ENCODE data around the gene GGT1.
"Not testable (repeated sequence)": the region's sequence is repeated elsewhere in the genome, so short reads cannot be mapped to it uniquely, and the experiment has no call there.

GGT1 gene

DNA sequence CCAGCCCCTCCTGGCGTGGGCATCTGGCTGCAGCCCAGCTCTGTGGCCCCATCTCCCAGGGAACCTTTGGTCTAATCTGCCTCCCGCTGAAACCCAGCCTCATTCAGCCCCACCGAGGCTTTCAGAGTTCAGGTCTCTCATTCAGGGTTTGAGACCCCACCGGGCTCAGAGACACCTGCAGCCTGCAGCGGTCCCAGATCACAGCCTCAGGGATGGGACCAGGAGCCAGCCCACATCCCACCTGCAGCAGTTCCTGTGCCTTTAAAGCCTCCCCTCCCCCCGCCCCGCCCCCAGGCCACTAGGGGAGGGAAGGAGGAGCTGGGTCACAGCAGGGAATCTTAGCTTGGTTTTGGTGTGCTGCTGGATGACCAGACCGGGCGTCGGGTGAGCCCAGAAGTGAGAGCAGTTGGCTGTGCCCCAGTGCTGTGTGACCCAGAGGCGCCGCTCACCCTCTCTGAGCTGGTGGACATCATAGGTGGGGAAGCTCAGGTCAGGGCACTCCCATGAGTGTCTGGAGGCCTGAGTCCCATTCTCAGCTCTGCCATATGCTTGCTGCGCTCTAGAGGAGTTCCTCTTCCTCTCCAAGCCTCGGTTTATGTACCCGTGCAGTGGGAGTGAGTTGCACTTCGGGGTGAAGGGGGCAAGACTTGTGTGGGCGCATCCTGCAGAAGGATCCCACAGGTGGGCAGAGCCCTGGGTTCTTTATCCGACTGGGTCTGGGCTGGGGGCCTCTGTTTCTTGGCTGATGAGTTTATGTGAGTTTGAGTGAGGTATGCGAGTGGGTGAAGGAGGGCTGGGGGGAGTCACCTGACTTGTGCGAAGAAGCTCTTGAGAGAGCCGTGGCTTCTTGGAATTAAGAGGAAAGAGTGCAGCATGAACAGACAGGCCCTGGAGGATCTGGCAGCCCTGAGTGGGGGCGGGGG is at the start of gene GGT1:
TSS of gene GGT1 (plus strand) at position 347 of the 923 bp plus-strand sequence. CDS start 7,889 bp downstream, outside the sequence.
- not testable (repeated sequence) for H3K4me1 ChIP-seq (ENCODE audit: insufficient read depth, low read length); H3K9me3 ChIP-seq (ENCODE audit: control insufficient read depth, insufficient read depth, low read length); H3K36me3 ChIP-seq (ENCODE audit: insufficient read depth, low read length)
- H3K9ac ChIP-seq (ENCODE audit: low read depth, low read length): peak within 1 kb of the TSS; percentile 33; the same call in 1 of the 2 replicates

DNA sequence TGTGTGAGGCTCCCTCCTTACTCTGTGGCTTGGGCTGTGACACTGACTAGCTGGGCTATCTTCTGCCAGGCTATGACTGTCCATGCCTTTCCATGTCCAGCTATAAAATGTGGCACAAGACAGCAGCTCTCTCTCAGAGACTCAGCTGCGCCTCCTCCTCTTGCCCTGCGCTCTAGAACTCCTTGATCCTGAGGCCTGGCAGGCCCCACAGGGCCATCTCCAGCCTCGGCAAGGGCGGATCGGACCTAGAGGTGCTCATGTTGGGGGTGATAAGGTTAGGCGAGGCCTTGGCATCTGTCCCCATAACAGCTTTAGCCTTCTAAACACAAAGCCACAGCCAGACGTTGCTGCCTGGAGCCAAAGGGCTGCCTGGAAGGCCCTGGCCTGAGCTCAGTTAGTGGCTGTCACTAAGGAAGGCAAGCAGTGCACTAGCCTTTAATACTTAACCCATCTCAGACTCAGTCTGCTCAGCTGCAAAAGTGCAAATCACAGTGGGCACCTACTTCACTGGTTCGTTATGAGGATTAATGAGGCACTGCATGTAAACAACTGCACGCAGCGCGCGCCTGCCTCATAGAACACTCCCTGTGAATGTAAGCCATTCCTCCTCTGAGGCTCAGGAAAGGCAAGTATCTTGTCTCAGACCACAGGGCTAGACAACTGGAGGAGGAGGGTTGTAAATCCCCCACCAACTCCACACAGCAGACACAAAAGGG is 49.2 kb upstream of the GGT1 start:
- Histone ChIP-seq H3K36me3 (ENCODE audit: insufficient read depth, low read length) (peaks cover 16% of the 10 kb centered on the region), H3K4me1 (ENCODE audit: insufficient read depth, low read length) (peaks cover 8% of the 10 kb centered on the region; the same call in 1 of the 2 replicates), H3K9me3 (ENCODE audit: control insufficient read depth, insufficient read depth, low read length) (no peaks in the 10 kb centered on the region), H3K9ac (ENCODE audit: low read depth, low read length) (peak overlapping the region; percentile 96)

DNA sequence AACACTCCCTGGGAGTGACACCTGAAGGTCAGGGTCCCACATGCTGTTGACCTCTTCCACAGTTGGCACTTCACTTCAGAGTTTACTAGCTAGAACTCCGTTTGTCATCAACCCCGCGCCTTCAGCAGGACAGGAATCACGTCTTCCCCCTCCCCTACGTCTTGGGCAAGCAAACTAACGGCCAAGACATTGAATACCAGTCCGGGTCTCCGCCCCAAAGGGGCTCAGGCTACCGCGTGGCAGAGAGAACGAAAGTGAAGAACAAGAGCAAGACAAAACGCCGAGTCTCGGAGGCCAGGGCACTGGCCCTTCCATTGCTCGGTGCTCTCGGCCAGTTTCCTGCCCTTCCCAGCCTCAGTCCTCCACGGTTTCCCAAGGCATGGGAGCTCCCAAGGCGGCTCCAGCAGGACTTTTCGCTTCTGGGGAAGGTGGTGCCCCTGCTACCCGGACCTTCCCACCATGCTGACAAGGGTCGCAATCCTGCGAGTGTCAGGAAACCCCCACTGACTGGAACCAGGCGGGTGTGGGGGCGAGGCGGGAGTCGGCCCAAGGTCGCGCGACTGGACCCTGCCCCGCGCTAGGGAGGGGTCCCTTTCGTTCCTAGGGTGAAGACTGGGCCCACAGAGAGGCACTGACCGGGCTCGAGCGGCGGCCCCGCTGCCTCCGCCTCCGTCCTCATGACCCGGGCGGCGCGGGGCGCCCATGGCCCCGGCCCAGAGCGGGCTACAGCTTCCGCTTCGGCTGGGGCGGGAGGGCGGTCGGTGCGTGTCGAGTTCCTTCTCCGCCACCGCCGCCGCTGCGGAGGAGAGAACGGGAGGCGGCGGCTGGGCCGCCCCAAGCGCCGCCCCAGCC is 48.5 kb upstream of the GGT1 start, which contains the start of gene GUCD1:
TSS of gene GUCD1 (minus strand) at position 826 of the 852 bp plus-strand sequence. CDS start at position 679, 147 bp downstream.
- H3K9me3 ChIP-seq (ENCODE audit: control insufficient read depth, insufficient read depth, low read length): no peaks in the 10 kb centered on the region
- H3K36me3 ChIP-seq (ENCODE audit: insufficient read depth, low read length): peaks cover 24% of the 10 kb centered on the region
- peak within 1 kb of the TSS; percentile 96 for H3K9ac ChIP-seq (ENCODE audit: low read depth, low read length)
- H3K4me1 ChIP-seq (ENCODE audit: insufficient read depth, low read length): peaks cover 8% of the 10 kb centered on the region; the same call in 1 of the 2 replicates

DNA sequence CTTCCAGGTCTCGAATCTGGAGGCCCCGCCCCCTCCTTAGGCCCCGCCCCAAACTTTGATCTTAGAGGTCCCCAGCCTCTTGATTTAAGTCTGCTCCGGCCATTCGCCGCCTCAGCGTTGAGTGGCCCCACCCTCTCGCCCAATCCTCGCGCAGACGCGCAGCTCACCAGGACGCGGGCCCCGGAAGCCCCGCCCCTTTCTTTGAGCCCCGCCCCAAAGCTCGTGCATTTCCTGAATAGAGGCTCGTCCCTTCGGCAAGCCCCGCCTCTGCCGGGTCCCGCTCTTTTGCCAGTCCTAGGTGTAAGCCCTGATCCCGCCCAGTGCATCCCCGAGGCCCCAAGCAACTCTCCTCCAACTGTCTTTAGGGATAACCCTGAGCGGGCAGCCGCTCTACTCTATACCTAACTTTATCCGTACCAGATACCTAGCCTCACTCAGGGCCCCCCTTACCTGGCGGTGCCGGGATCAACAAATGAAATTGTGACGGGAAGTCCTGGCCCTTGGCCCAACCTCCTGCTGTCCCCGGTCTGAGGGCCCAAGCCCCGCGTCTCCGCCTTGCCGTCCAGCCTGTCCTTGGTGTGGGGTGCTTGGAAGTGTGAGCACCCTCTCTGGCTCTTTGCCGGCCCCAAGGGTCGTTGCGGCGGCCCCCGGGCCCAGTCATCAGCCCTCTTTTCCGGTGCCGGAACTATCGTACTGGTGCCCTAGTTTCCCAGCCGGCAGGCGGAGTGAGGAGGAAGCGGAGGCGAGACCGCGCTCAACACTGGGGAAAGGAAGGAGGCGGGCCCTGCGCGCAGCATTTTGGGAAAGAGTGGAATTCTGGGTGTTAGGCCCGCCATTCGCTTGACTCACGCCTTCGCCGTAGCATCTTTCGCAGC is 47.6 kb upstream of the GGT1 start, which contains the start of gene SNRPD3:
TSS of gene SNRPD3 (plus strand) at position 835 of the 875 bp plus-strand sequence. CDS start 1,676 bp downstream, outside the sequence.
- peak within 1 kb of the TSS; percentile 96 for H3K9ac ChIP-seq (ENCODE audit: low read depth, low read length)
- peaks cover 8% of the 10 kb centered on the region; the same call in 1 of the 2 replicates for H3K4me1 ChIP-seq (ENCODE audit: insufficient read depth, low read length)
- H3K36me3 ChIP-seq (ENCODE audit: insufficient read depth, low read length): peaks cover 27% of the 10 kb centered on the region

DNA sequence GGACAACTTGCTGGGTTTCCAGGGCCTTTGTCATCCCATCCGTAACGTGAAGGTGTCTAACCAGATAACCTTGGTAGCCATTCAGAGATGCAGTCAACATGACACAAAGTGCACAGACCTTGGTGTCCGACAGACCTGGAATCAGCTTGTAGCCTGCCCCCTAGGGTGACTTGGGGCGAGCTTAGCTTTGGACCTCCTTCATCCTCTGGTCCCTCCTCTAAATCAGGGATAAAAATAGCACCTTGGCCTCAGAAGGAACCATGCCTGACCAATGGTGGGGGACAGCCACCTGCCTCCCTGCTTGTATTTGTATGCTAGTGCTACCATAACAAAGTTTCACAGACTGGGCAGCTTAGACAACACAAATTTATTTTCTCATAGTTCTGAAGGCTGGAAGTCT is 43.5 kb upstream of the GGT1 start:
- Histone ChIP-seq H3K36me3 (ENCODE audit: insufficient read depth, low read length) (peaks cover 27% of the 10 kb centered on the region), H3K9me3 (ENCODE audit: control insufficient read depth, insufficient read depth, low read length) (no peaks in the 10 kb centered on the region), H3K9ac (ENCODE audit: low read depth, low read length) (no peak overlapping the region), H3K4me1 (ENCODE audit: insufficient read depth, low read length) (peaks cover 8% of the 10 kb centered on the region; the same call in 1 of the 2 replicates)

More for the DNA sequence above, 47.6 kb upstream of the GGT1 start, which contains the start of gene SNRPD3:
- no peaks in the 10 kb centered on the region for H3K9me3 ChIP-seq (ENCODE audit: control insufficient read depth, insufficient read depth, low read length)

DNA sequence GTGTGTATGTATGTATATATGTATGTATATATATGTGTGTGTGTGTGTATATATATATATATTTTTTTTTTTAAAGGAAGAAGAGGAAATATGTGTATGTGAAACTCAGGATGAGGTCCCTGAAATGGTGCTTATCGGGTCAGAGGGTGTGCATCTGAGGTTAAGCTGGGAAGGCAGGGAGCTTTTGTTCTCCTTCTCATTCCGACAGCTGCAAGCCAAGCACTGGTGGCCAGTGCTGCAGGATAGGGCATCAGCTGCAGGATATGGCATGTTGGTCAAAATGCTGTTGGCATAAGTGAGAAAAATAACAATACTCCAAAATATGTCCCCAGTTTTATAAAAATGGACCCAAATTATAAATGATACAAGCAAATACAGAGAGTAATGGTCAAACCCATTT is 39.7 kb upstream of the GGT1 start:
- no peak overlapping the region for H3K9ac ChIP-seq (ENCODE audit: low read depth, low read length)

DNA sequence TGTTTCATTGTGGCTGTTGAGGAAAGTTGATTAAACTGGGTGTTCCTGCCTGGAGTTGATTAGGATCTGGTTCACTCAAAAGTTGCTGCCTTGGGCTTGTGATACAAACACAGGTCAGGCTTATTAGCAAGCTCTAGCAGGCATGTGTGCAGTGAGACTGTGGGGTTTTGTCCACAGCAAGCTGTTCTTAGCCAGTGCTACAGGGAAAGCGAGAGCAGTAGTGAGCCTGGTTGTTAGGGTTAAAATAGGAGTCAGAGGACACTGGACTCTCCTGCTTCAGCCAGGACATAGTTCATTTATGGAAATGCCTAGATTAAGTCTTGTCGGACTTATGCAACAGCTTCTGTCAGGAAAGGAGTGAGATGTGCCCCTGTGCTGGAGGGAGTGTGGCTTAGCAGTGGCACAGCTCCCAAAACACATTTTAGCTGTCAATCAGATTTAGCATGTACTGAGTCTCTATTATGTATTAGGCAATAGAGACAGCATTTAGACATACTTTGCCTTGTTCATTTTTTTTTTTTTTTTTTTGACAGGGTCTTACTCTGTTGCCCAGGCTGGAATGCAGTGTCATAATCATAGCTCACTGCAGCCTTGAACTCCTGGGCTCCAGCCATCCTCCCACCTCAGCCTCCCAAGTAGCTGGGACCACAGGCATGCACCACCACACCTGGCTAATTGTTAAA is 38.5 kb upstream of the GGT1 start:
- Histone ChIP-seq H3K9ac (ENCODE audit: low read depth, low read length) (no peak overlapping the region), H3K36me3 (ENCODE audit: insufficient read depth, low read length) (peaks cover 20% of the 10 kb centered on the region), H3K9me3 (ENCODE audit: control insufficient read depth, insufficient read depth, low read length) (no peaks in the 10 kb centered on the region), H3K4me1 (ENCODE audit: insufficient read depth, low read length) (no peaks in the 10 kb centered on the region)

More for the DNA sequence above, 39.7 kb upstream of the GGT1 start:
- Histone ChIP-seq H3K4me1 (ENCODE audit: insufficient read depth, low read length) (no peaks in the 10 kb centered on the region), H3K9me3 (ENCODE audit: control insufficient read depth, insufficient read depth, low read length) (no peaks in the 10 kb centered on the region), H3K36me3 (ENCODE audit: insufficient read depth, low read length) (peaks cover 29% of the 10 kb centered on the region)

DNA sequence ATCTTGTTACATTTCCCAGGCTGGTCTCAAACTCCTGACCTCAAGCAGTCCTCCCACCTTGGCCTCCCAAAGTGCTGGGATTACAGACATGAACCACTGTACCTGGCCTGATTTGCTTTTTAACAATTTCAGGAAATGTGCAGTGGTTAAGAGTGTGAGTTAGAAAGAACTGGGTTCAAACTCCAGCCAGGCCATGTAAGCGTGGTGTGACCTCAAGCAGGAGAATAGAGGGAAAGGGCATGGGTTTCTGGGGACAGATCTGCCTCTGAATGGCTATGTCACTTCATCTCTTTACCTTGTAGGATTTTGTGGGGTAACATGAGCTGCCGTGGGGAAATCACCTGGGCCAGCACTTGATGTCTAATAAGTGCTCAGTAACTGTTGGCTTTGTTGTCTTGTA is 37.9 kb upstream of the GGT1 start:
- H3K4me1 ChIP-seq (ENCODE audit: insufficient read depth, low read length): no peaks in the 10 kb centered on the region
- no peaks in the 10 kb centered on the region for H3K9me3 ChIP-seq (ENCODE audit: control insufficient read depth, insufficient read depth, low read length)
- peaks cover 17% of the 10 kb centered on the region for H3K36me3 ChIP-seq (ENCODE audit: insufficient read depth, low read length)
- no peak overlapping the region for H3K9ac ChIP-seq (ENCODE audit: low read depth, low read length)

DNA sequence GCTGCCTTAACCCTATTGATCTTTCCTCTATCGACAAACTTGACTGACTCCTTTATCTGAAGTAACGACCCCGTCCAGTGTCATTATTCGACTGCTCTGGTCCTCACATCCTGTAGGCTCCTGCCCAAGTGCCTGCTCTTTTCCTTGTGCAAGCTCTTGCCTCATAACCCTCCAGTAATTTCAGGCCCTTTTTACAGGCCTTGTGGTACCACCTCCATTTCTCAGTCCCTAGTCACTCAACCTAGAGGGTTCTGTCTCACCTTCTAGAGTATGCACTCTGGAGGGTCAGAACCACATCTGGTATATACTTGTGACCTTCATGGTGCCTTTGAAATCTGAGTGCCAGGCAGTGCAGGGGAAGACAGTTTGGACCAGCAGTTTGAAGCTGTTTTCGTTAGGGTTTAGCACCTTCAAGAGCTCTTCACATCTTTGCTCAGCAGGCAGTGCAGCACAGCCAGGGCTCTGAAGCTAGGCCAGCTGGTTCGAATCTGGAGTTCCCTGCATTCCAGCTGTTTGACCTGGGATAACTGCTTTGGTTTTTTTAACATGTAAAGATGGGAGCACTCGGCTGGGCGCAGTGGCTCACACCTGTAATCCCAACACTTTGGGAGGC is 36.0 kb upstream of the GGT1 start:
- H3K9ac ChIP-seq (ENCODE audit: low read depth, low read length): no peak overlapping the region
- no peaks in the 10 kb centered on the region for H3K4me1 ChIP-seq (ENCODE audit: insufficient read depth, low read length)
- peaks cover 14% of the 10 kb centered on the region for H3K36me3 ChIP-seq (ENCODE audit: insufficient read depth, low read length)
- H3K9me3 ChIP-seq (ENCODE audit: control insufficient read depth, insufficient read depth, low read length): no peaks in the 10 kb centered on the region

DNA sequence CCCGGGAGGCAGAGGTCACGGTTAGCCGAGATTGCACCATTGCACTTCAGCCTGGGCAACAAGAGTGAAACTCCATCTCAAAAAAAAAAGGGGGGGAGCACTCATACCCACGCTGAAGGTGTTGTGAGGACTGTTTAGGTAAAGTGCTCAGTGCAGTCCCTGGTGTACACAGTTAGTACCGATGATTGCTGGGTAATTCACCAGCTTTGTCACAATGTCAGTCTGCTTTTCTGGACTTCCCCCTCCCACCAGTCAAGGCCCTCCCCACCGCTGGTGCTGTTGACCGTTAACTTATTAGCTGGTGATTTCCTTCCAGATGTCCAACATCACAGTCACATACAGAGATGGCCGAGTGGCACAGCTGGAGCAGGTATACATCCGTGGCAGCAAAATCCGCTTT is 35.3 kb upstream of the GGT1 start:
- Histone ChIP-seq H3K9ac (ENCODE audit: low read depth, low read length) (no peak overlapping the region), H3K36me3 (ENCODE audit: insufficient read depth, low read length) (peaks cover 19% of the 10 kb centered on the region), H3K4me1 (ENCODE audit: insufficient read depth, low read length) (no peaks in the 10 kb centered on the region), H3K9me3 (ENCODE audit: control insufficient read depth, insufficient read depth, low read length) (no peaks in the 10 kb centered on the region)

DNA sequence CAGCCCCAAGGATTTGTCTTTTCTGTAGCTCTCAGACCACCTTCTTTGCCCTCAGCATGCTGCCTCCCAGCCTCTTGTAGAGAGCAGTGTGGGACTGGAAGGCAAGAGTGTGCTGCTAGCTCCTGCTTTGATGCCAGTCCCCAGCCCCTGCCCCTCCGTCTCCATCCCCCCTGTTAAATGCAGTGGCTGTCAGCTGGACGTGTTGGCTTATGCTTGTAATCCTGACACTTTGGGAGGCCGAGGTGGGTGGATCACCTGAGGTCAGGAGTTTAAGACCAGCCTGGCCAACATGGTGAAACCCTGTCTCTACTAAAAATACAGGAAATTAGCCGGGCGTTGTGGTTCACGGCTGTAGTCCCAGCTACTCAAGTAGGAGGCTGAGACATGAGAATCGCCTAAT is 31.7 kb upstream of the GGT1 start:
- H3K4me1 ChIP-seq (ENCODE audit: insufficient read depth, low read length): no peaks in the 10 kb centered on the region
- no peaks in the 10 kb centered on the region; the same call in 1 of the 2 replicates for H3K9me3 ChIP-seq (ENCODE audit: control insufficient read depth, insufficient read depth, low read length)
- H3K9ac ChIP-seq (ENCODE audit: low read depth, low read length): no peak overlapping the region
- peaks cover 43% of the 10 kb centered on the region for H3K36me3 ChIP-seq (ENCODE audit: insufficient read depth, low read length)

DNA sequence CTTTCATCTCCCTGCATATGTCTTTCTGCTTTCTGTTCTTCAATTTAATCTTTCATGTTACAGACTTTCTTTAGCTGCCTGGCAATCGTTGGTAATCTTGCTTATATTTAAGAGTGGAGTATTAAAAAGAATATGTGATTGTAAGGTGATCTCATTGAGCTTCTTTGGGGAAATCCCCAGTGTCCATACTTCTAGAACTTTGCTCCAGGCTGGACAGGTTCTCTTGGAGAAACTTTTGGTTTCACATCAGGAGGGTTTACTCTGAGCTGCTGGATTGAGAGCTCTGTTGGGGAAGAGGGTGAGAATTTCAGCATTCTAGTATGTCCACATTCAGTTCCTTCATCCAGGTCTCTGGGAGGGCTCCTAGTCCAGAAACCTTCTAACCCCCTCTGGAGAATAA is 26.2 kb upstream of the GGT1 start:
- Histone ChIP-seq H3K9ac (ENCODE audit: low read depth, low read length) (no peak overlapping the region), H3K4me1 (ENCODE audit: insufficient read depth, low read length) (no peaks in the 10 kb centered on the region), H3K36me3 (ENCODE audit: insufficient read depth, low read length) (peaks cover 33% of the 10 kb centered on the region), H3K9me3 (ENCODE audit: control insufficient read depth, insufficient read depth, low read length) (no peaks in the 10 kb centered on the region; the same call in 1 of the 2 replicates)

All from ES-I3 (cell line).